HAP-1 (cell line): ENCODE results near the gene SYNGR2.
"Not testable (repeated sequence)": the region's sequence is repeated elsewhere in the genome, so short reads cannot be mapped to it uniquely, and the experiment has no call there.

Source experiments
- DNase-seq, 2 experiments: peaks; one replicate each; pipeline ENCODE4 v3.0.0-alpha.2; 2016 to 2020; ENCODE audit warnings: low spot score in 2 of 2
- H3K27me3 ChIP-seq: fragments of 250-450 bp; sonication (Bioruptor Pico); 2 replicates; pipeline ENCODE4 v1.5.1; 2020; ENCODE audit warnings: low read depth, mild to moderate bottlenecking, moderate library complexity
- H3K36me3 ChIP-seq: fragments of 250-450 bp; sonication (Bioruptor Pico); replicated peaks from 2 replicates; pipeline ENCODE4 v1.5.1; 2020; ENCODE audit warnings: mild to moderate bottlenecking
- H3K4me1 ChIP-seq: fragments of 250-450 bp; sonication (Bioruptor Pico); 2 replicates; pipeline ENCODE4 v1.5.1; 2020; ENCODE audit warnings: mild to moderate bottlenecking
- H3K4me3 ChIP-seq: fragments of 250-450 bp; sonication (Bioruptor Pico); 2 replicates; pipeline ENCODE4 v1.5.1; 2020; ENCODE audit warnings: mild to moderate bottlenecking, moderate library complexity
- H3K9me3 ChIP-seq: fragments of 250-450 bp; sonication (Bioruptor Pico); 2 replicates; pipeline ENCODE4 v1.5.1; 2020; ENCODE audit warnings: mild to moderate bottlenecking, moderate library complexity
- in situ Hi-C: fragments of 300-500 bp; cut with MboI; formaldehyde crosslinking; loops from 3 replicates; pipeline ENCODE4 v1.14.3; 2020; ENCODE audit warnings: low sequenced_read_pairs, inconsistent platforms, mixed read lengths

SYNGR2 gene

GRCh38 chr17:78133179-78133951 lies 35.0 kb upstream of the SYNGR2 start:
- no peak overlapping the region for H3K4me3 ChIP-seq
- in situ Hi-C loops, result no loop called here

GRCh38 chr17:78133971-78134898 lies 34.1 kb upstream of the SYNGR2 start:
- H3K27me3 ChIP-seq, result peaks cover 3% of the 10 kb centered on the region
- no peaks in the 10 kb centered on the region for H3K4me1 ChIP-seq
- H3K36me3 ChIP-seq, result no peaks in the 10 kb centered on the region
- no peak overlapping the region for H3K4me3 ChIP-seq
- H3K9me3 ChIP-seq, result no peaks in the 10 kb centered on the region
- in situ Hi-C loops, result no loop called here
- DNase-seq, result peak; percentile 21 to 79

More at GRCh38 chr17:78133179-78133951, 35.0 kb upstream of the SYNGR2 start:
- Histone ChIP-seq H3K9me3 (no peaks in the 10 kb centered on the region), H3K36me3 (no peaks in the 10 kb centered on the region), H3K4me1 (peaks cover 4% of the 10 kb centered on the region; the same call in 1 of the 2 replicates), H3K27me3 (peaks cover 3% of the 10 kb centered on the region)
- no peak for DNase-seq

DNA sequence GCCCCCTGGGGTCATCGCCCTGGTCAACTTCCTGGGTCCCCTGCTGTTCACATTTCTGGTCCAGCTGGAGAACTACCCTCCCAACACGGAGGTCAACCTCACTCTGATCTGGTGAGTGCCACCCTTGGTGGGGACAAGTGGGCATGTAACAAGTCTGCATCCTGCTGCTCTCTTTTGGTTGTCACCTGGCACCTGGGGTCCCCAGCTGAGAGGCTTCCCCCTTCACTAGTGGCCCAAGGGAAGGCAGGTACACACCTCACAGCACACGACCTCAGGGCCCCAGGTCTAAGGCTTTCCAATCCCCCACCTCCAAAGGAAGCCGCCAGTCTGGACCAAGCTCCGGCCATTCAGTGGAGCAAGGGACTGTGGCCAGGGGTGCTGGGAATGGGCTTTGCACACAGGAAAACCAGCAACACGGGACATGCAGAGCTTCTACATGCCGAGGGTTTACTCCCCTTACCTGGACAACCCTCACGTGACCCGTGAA lies 33.4 kb upstream of the SYNGR2 start:
- H3K4me3 ChIP-seq, result no peak overlapping the region
- no peaks in the 10 kb centered on the region for H3K36me3 ChIP-seq
- peaks cover 1% of the 10 kb centered on the region; the same call in 1 of the 2 replicates for H3K4me1 ChIP-seq
- peaks cover 3% of the 10 kb centered on the region for H3K27me3 ChIP-seq
- no peak for DNase-seq
- in situ Hi-C loops, result no loop called here
- no peaks in the 10 kb centered on the region for H3K9me3 ChIP-seq

GRCh38 chr17:78135858-78136500 lies 32.4 kb upstream of the SYNGR2 start:
- Histone ChIP-seq H3K36me3 (no peaks in the 10 kb centered on the region), H3K9me3 (no peaks in the 10 kb centered on the region), H3K4me1 (peaks cover 6% of the 10 kb centered on the region), H3K4me3 (no peak overlapping the region), H3K27me3 (peaks cover 3% of the 10 kb centered on the region)
- DNase-seq, result no peak
- in situ Hi-C loops, result no loop called here

DNA sequence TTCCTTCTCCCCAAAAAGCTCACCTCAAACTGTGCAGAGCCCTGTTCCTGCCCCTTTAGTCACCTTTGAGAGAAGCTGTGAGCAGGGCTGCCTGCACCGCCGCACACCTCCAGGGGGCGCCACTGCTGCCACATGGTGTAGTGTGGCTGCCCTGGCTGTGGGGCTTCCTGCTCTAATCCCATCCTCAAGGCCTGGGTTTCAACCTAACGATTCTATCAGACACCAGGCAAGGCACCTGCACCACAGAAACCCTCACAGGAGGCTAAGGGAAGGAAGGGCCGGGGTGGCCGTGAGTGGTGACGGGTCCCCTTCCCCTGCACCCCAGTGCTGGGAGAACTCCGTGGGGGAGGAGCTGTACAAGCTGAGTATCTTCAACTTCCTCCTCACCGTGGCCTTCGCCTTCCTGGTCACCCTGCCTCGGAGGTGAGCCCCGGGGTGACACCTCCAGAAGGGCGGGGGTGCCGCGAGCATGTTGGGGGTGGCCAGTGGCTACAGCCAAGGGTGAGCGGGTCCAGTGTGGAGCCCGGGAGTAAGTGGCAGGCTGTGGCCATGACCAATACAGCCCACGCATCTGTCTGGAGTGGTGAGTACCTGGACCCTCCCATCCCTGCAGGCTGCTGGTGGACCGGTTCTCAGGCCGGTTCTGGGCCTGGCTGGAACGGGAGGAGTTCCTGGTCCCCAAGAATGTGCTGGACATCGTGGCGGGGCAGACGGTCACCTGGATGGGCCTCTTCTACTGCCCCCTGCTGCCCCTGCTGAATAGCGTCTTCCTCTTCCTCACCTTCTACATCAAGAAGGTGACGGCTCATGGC lies 30.8 kb upstream of the SYNGR2 start:
- no peaks in the 10 kb centered on the region for H3K27me3 ChIP-seq
- peaks cover 6% of the 10 kb centered on the region for H3K4me1 ChIP-seq
- no peaks in the 10 kb centered on the region for H3K36me3 ChIP-seq
- DNase-seq, result peak in 1 of 2 experiments; percentile 39
- no peak overlapping the region for H3K4me3 ChIP-seq
- in situ Hi-C loops, result no loop called here
- no peaks in the 10 kb centered on the region for H3K9me3 ChIP-seq

- in situ Hi-C loops, result no loop called here
- H3K9me3 ChIP-seq, result no peaks in the 10 kb centered on the region
- H3K27me3 ChIP-seq, result no peaks in the 10 kb centered on the region
- DNase-seq, result no peak
- H3K4me1 ChIP-seq, result peaks cover 6% of the 10 kb centered on the region
- H3K4me3 ChIP-seq, result no peak overlapping the region
- no peaks in the 10 kb centered on the region for H3K36me3 ChIP-seq
These were observed 29.9 kb upstream of the SYNGR2 start for GRCh38 chr17:78138204-78139060.

DNA sequence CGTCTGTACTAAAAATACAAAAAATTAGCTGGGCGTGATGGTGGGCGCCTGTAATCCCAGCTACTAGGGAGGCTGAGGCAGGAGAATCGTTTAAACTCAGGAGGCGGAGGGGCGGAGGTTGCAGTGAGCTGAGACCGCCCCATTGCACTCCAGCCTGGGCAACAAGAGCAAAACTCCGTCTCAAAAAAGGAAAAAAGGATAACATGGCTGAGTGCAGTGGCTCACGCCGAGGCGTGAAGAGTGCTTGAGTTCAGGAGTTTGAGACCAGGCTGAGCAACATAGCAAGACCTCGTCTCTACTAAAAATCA lies 28.6 kb upstream of the SYNGR2 start:
- in situ Hi-C loops, result not testable (repeated sequence)

DNA sequence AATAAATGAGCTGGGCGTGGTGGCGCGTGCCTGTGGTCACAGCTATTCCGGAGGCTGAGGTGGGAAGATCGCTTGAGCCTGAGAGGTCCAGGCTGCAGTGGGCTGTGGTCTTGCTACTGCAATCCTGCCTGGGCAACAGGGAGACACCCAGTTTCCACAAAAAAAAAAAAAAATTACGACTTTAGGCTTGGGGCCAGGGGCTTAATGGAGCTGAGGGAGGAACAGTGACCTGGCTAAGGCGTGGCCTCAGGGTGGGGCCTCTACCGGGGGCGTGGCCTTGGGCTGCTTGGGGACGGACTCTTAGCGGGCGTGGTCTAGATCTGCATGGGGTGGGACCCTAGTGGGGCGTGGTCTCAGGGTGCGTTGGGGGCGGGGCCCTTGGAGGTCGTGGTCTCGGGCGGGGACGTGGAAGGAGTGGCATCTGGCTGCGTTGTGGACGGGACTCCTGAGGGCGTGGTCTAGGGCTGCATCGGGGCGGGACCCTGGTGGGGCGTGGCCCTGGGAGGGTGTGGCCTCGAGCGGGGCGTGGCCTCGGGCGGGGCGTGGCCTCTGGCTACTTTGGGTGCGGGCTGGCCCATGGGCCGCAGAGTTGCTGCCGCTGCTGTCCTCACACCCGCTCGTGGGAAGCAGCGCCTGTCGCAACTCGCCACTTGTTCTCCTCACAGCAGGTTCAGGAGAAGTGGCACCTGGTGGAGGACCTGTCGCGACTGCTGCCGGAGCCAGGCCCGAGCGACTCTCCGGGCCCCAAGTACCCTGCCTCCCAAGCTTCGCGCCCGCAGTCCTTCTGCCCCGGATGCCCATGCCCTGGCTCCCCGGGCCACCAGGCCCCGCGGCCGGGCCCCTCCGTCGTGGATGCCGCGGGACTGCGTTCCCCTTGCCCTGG lies 28.0 kb upstream of the SYNGR2 start:
- Histone ChIP-seq H3K4me1 (peaks cover 6% of the 10 kb centered on the region), H3K4me3 (no peak overlapping the region), H3K9me3 (no peaks in the 10 kb centered on the region), H3K36me3 (no peaks in the 10 kb centered on the region), H3K27me3 (no peaks in the 10 kb centered on the region)
- DNase-seq, result peak; percentile 94 to 100
- in situ Hi-C loops, result no loop called here

More for the DNA sequence above, 28.6 kb upstream of the SYNGR2 start:
- not testable (repeated sequence) for H3K9me3 ChIP-seq, H3K36me3 ChIP-seq, H3K27me3 ChIP-seq, DNase-seq, H3K4me3 ChIP-seq, H3K4me1 ChIP-seq

- H3K4me3 ChIP-seq, result no peak overlapping the region
- in situ Hi-C loops, result no loop called here
- peaks cover 6% of the 10 kb centered on the region for H3K4me1 ChIP-seq
- H3K36me3 ChIP-seq, result no peaks in the 10 kb centered on the region
- H3K9me3 ChIP-seq, result no peaks in the 10 kb centered on the region
- DNase-seq, result no peak
- H3K27me3 ChIP-seq, result no peaks in the 10 kb centered on the region
These were observed 26.8 kb upstream of the SYNGR2 start for GRCh38 chr17:78141437-78142118.

GRCh38 chr17:78142119-78142861 lies 26.1 kb upstream of the SYNGR2 start:
- no peaks in the 10 kb centered on the region for H3K36me3 ChIP-seq
- in situ Hi-C loops, result no loop called here
- DNase-seq, result no peak
- H3K4me3 ChIP-seq, result no peak overlapping the region
- peaks cover 6% of the 10 kb centered on the region for H3K4me1 ChIP-seq
- H3K27me3 ChIP-seq, result no peaks in the 10 kb centered on the region
- H3K9me3 ChIP-seq, result no peaks in the 10 kb centered on the region
